Parathyroid adenoma (tissue), 2 donors: ENCODE results near the gene ZNF750.

ENCODE experiments used
- H2AFZ ChIP-seq: fragments of 300-600 bp; sonication (generic); one replicate; pipeline ENCODE4 v1.7.0; 2017; ENCODE audit warnings: antibody characterized with exemption, mild to moderate bottlenecking
- H3K27ac ChIP-seq: fragments of 300-600 bp; sonication (generic); one replicate; pipeline ENCODE4 v1.7.0; 2017
- H3K27me3 ChIP-seq: fragments of 300-600 bp; sonication (generic); one replicate; pipeline ENCODE4 v1.7.0; 2017; ENCODE audit warnings: low read length; ENCODE audit not compliant: control insufficient read depth, insufficient read depth
- H3K36me3 ChIP-seq: fragments of 300-600 bp; sonication (generic); one replicate; pipeline ENCODE4 v1.7.0; 2017; ENCODE audit warnings: low read length; ENCODE audit not compliant: control insufficient read depth, insufficient read depth
- H3K4me1 ChIP-seq: fragments of 300-600 bp; sonication (generic); one replicate; pipeline ENCODE4 v1.7.0; 2017; ENCODE audit warnings: control low read depth
- H3K4me2 ChIP-seq: fragments of 300-600 bp; sonication (generic); one replicate; pipeline ENCODE4 v1.7.0; 2017; ENCODE audit warnings: low read length
- H3K4me3 ChIP-seq: fragments of 300-600 bp; sonication (generic); one replicate; pipeline ENCODE4 v1.7.0; 2017; ENCODE audit warnings: low read depth, low read length
- H3K79me2 ChIP-seq: fragments of 300-600 bp; sonication (generic); one replicate; pipeline ENCODE4 v1.7.0; 2017; ENCODE audit warnings: control low read depth
- H3K9ac ChIP-seq: fragments of 300-600 bp; sonication (generic); one replicate; pipeline ENCODE4 v1.7.0; 2017; ENCODE audit warnings: mild to moderate bottlenecking
- H3K9me3 ChIP-seq: fragments of 300-600 bp; sonication (generic); one replicate; pipeline ENCODE4 v1.7.0; 2017; ENCODE audit warnings: low read length; ENCODE audit not compliant: control insufficient read depth
- TF ChIP-seq, protein P1 (sequence below): fragments of 300-600 bp; sonication (generic); IDR thresholded peaks from one replicate; pipeline ENCODE4 v1.7.0; 2017; ENCODE audit warnings: antibody characterized with exemption, mild to moderate bottlenecking
- donor health status: primary hyperparathyroidism.

The ZNF750 gene

GRCh38 chr17:82782657-82783207 is 57.1 kb downstream of the ZNF750 start:
- Histone ChIP-seq H3K27ac (no peak overlapping the region), H3K9ac (no peak overlapping the region), H3K4me1 (no peaks in the 10 kb centered on the region)

DNA sequence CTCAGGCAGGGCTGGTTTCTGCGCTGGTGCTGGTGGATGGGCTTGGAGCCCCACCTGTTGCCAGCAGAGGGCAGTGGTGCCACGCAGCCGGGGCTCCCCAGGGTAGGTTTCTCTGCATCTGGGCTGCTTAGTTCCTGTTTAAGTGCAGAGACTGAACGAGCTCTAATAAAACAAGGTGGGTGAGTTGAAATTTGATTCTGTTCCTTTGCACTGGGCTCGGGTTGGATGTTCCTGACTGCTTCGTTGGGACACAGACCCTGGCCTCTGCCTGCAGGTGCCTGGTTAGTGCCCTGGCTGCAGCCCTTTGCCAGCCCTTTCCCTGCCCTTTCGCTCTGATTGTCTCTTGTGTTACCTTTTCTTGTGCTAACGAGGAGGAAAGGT is 57.9 kb downstream of the ZNF750 start:
- H2AFZ ChIP-seq: no peak overlapping the region
- TF ChIP-seq, protein P1, sequence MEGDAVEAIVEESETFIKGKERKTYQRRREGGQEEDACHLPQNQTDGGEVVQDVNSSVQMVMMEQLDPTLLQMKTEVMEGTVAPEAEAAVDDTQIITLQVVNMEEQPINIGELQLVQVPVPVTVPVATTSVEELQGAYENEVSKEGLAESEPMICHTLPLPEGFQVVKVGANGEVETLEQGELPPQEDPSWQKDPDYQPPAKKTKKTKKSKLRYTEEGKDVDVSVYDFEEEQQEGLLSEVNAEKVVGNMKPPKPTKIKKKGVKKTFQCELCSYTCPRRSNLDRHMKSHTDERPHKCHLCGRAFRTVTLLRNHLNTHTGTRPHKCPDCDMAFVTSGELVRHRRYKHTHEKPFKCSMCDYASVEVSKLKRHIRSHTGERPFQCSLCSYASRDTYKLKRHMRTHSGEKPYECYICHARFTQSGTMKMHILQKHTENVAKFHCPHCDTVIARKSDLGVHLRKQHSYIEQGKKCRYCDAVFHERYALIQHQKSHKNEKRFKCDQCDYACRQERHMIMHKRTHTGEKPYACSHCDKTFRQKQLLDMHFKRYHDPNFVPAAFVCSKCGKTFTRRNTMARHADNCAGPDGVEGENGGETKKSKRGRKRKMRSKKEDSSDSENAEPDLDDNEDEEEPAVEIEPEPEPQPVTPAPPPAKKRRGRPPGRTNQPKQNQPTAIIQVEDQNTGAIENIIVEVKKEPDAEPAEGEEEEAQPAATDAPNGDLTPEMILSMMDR: peak; percentile 96

More at GRCh38 chr17:82782657-82783207, 57.1 kb downstream of the ZNF750 start:
- TF ChIP-seq, protein P1: no peak
- H3K4me2 ChIP-seq: no peak overlapping the region
- no peaks in the 10 kb centered on the region for H3K27me3 ChIP-seq
- H3K9me3 ChIP-seq: no peaks in the 10 kb centered on the region
- no peak overlapping the region for H3K4me3 ChIP-seq
- no peak overlapping the region for H2AFZ ChIP-seq
- peaks cover 25% of the 10 kb centered on the region for H3K79me2 ChIP-seq
- no peaks in the 10 kb centered on the region for H3K36me3 ChIP-seq

GRCh38 chr17:82780971-82781893 is 58.6 kb downstream of the ZNF750 start:
- H3K4me1 ChIP-seq: no peaks in the 10 kb centered on the region
- no peak overlapping the region for H3K4me2 ChIP-seq
- no peak overlapping the region for H3K4me3 ChIP-seq
- no peak overlapping the region for H3K9ac ChIP-seq
- H3K36me3 ChIP-seq: no peaks in the 10 kb centered on the region
- no peak overlapping the region for H2AFZ ChIP-seq
- no peaks in the 10 kb centered on the region for H3K9me3 ChIP-seq
- no peak overlapping the region for H3K27ac ChIP-seq
- no peaks in the 10 kb centered on the region for H3K27me3 ChIP-seq
- peaks cover 20% of the 10 kb centered on the region for H3K79me2 ChIP-seq
- TF ChIP-seq, protein P1: no peak

More for the DNA sequence above, 57.9 kb downstream of the ZNF750 start:
- Histone ChIP-seq H3K9ac (no peak overlapping the region), H3K36me3 (no peaks in the 10 kb centered on the region), H3K4me3 (no peak overlapping the region), H3K9me3 (no peaks in the 10 kb centered on the region), H3K4me2 (no peak overlapping the region), H3K4me1 (no peaks in the 10 kb centered on the region), H3K27ac (no peak overlapping the region), H3K79me2 (peaks cover 23% of the 10 kb centered on the region), H3K27me3 (no peaks in the 10 kb centered on the region)

DNA sequence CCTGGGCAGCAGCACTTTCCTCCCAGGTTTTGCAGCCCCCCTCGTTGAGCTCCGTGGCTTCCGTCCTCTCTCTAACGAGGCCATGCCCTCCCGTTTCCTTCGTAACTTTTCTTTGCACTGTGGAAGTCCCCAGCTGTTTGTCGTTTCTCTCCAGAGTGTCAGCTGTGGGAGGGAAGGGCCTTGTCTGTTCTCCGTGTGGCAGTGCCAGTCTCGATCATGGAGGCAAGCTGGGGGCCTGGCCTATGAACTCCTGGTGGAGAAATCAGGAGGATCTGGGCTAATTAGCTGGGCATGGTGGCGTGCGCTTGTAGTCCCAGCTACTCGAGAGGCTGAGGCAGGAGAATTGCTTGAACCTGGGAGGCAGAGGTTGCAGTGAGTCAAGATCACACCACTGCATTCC is 59.6 kb downstream of the ZNF750 start:
- Histone ChIP-seq H3K4me1 (no peaks in the 10 kb centered on the region), H3K9me3 (no peaks in the 10 kb centered on the region), H3K4me3 (no peak overlapping the region), H3K36me3 (no peaks in the 10 kb centered on the region), H3K27ac (no peak overlapping the region), H2AFZ (no peak overlapping the region), H3K27me3 (no peaks in the 10 kb centered on the region), H3K79me2 (peaks cover 21% of the 10 kb centered on the region), H3K9ac (no peak overlapping the region), H3K4me2 (no peak overlapping the region)
- TF ChIP-seq, protein P1: no peak
